Adrenal gland (tissue), 5 donors: ENCODE measurements around the gene STEAP1B.

Experiments used
- POLR2A ChIP-seq, 2 donors: fragments of 450-650 bp; IDR thresholded peaks; one replicate each; pipeline ENCODE4 v1.6.1; 2017; ENCODE audit warnings: antibody characterized with exemption in 2 of 2, mild to moderate bottlenecking in 2 of 2, moderate library complexity in 1 of 2
- TF ChIP-seq, protein P1 (sequence below), 6 experiments: fragments of 450-650 bp in 4 of 6; fragments of 200-600 bp in 2 of 6; sonication (generic) in 1 of 6; IDR thresholded peaks; 1 replicate in 5 of 6; 2 replicates in 1 of 6; pipeline versions ENCODE4 v1.5.1 to v1.8.0; 2016 to 2021; ENCODE audit warnings: antibody characterized with exemption in 6 of 6, mild to moderate bottlenecking in 2 of 6, moderate library complexity in 1 of 6
- donor health status: DM: no; HTN: no; CAD: no.

DNA sequence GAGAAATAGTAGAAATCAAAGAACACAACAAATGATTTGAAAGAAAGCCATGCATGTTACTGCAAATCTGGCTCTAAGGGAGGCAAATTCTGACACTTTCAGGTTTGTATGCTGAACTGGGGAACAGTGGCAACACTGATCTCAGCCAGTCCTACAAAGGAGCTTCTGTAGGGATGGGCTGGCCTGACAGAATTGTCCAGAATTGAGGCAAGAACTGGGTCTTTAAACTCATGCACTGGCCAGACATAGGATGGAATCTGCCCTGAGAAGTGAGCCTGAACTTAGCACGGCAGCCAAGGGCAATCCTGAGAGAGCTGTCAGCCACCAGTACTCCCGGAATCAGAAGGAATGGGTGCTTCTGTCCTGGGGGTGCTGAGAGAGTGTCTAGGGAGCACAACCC, 72.1 kb downstream of the STEAP1B start:
- TF ChIP-seq, protein P1, sequence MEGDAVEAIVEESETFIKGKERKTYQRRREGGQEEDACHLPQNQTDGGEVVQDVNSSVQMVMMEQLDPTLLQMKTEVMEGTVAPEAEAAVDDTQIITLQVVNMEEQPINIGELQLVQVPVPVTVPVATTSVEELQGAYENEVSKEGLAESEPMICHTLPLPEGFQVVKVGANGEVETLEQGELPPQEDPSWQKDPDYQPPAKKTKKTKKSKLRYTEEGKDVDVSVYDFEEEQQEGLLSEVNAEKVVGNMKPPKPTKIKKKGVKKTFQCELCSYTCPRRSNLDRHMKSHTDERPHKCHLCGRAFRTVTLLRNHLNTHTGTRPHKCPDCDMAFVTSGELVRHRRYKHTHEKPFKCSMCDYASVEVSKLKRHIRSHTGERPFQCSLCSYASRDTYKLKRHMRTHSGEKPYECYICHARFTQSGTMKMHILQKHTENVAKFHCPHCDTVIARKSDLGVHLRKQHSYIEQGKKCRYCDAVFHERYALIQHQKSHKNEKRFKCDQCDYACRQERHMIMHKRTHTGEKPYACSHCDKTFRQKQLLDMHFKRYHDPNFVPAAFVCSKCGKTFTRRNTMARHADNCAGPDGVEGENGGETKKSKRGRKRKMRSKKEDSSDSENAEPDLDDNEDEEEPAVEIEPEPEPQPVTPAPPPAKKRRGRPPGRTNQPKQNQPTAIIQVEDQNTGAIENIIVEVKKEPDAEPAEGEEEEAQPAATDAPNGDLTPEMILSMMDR (IDR thresholded peaks at IDR 0.05): no peak
- no peak for TF ChIP-seq POLR2A (IDR thresholded peaks at IDR 0.05)
